ENCODE data around the gene SPAG9.

- TF ChIP-seq CTCF (IDR thresholded peaks at IDR 0.05; ENCODE audit: borderline replicate concordance, extremely low read depth, low read length, poor library complexity, severe bottlenecking) (no peak), EZH2 (IDR thresholded peaks at IDR 0.05; ENCODE audit: borderline replicate concordance, low read depth, low read length, severe bottlenecking) (no peak)
These were observed 166.0 kb downstream of the SPAG9 start for GRCh38 chr17:50954641-50955121.

Data from DND-41 (cell line).